Activated CD4-positive, alpha-beta T cell treated with anti-CD3 and anti-CD28 coated beads for 24 hours (primary cell): ENCODE data around the gene STXBP6.

Source experiments
- DNase-seq, 2 donors: peaks; one replicate each; pipeline ENCODE4 v3.0.0-alpha.2; 2020; ENCODE audit warnings: low read depth in 2 of 2

Gene STXBP6

GRCh38 chr14:25052385-25052784 is 2.4 kb upstream of the STXBP6 start:
- DNase-seq = no peak

GRCh38 chr14:25050269-25051150 is 563 bp upstream of the STXBP6 start:
- DNase-seq = no peak

- no peak for DNase-seq
Observed at GRCh38 chr14:25049093-25049567, 817 bp downstream of the STXBP6 start.

- DNase-seq = no peak
Observed at GRCh38 chr14:25048170-25049016, 1.6 kb downstream of the STXBP6 start.

GRCh38 chr14:25046301-25046943 is 3.5 kb downstream of the STXBP6 start:
- DNase-seq = no peak

- DNase-seq = no peak
Observed at GRCh38 chr14:25044106-25044698, 5.7 kb downstream of the STXBP6 start.

GRCh38 chr14:25042362-25043299 is 7.3 kb downstream of the STXBP6 start:
- no peak for DNase-seq

GRCh38 chr14:25041898-25042297 is 8.0 kb downstream of the STXBP6 start:
- no peak for DNase-seq

GRCh38 chr14:25041484-25041883 is 8.5 kb downstream of the STXBP6 start:
- DNase-seq = no peak

- DNase-seq = no peak
Observed at GRCh38 chr14:25039933-25040332, 10.0 kb downstream of the STXBP6 start.

GRCh38 chr14:25038044-25038668 is 11.8 kb downstream of the STXBP6 start:
- DNase-seq = no peak

- no peak for DNase-seq
Observed at GRCh38 chr14:25037032-25037431, 12.9 kb downstream of the STXBP6 start.

- DNase-seq = no peak
Observed at GRCh38 chr14:25034803-25035681, 14.9 kb downstream of the STXBP6 start.

GRCh38 chr14:25033358-25033757 is 16.6 kb downstream of the STXBP6 start:
- DNase-seq = no peak

- no peak for DNase-seq
Observed at GRCh38 chr14:25032092-25032784, 17.7 kb downstream of the STXBP6 start.

- DNase-seq = no peak
Observed at GRCh38 chr14:25026476-25027137, 23.3 kb downstream of the STXBP6 start.

GRCh38 chr14:25019892-25020291 is 30.1 kb downstream of the STXBP6 start:
- no peak for DNase-seq

GRCh38 chr14:25017562-25017961 is 32.4 kb downstream of the STXBP6 start:
- DNase-seq = no peak
